Activated CD4-positive, alpha-beta T cell treated with anti-CD3 and anti-CD28 coated beads, Interleukin-2, amount 50 U/mL, for 24 hours (primary cell): ENCODE measurements around the gene SND1.

Experiments used
- DNase-seq, 2 donors: peaks; one replicate each; pipeline ENCODE4 v3.0.0-alpha.2; 2020; ENCODE audit warnings: low read depth in 1 of 2, low spot score in 1 of 2

The SND1 gene

DNA sequence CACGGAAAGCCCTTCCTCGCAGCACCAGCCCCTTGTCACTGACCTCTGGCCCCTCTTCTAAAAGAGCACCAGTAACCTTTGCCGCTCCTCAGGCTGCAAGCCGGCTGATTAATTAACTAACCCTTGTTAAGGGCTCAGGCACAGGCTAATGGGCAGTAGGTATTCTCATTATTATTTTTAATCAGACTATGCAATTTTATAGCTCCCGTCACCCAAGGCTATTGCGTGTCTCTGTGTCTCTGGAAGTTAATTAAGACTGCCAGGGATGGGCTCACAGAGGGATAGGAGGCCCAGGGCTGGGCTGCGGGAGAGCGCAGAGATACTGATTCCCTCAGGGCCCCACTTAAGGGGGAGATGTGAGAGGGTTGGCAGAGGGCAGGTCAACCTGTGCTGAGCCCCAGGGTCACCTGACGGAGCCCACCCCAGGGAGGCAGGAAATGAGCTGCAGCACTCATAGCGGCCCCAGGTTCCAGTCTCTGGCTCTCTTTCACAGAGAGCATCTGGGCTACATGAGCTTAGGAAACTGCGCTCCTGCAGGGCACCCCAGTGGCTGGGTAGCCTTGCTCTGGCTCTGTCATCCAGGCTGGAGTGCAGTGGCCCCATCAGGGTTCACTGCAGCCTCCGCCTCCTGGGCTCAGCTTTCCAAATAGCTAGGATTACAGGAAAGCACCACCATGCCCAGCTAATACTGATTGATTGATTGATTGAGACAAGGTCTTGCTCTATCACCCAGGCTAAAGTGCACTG, 471.5 kb downstream of the SND1 start:
- no peak for DNase-seq

DNA sequence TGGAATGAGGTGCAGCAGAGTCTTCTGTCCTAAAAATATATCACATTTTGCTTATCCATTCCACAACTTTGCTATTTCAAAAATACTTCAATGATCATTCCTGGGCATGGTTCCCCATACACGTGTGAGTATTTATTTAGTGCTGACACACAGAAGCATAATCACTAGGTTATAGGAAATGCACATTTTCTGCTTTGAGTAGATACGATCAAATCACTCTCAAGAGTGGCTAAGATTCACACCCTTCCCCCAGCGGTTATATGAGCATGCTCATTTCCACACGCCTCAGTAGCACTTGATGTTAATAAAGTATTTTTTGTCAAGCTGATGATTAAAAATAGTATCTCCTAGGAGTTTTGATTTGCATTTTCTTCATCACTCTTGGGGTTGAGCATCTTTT, 472.8 kb downstream of the SND1 start:
- no peak for DNase-seq

DNA sequence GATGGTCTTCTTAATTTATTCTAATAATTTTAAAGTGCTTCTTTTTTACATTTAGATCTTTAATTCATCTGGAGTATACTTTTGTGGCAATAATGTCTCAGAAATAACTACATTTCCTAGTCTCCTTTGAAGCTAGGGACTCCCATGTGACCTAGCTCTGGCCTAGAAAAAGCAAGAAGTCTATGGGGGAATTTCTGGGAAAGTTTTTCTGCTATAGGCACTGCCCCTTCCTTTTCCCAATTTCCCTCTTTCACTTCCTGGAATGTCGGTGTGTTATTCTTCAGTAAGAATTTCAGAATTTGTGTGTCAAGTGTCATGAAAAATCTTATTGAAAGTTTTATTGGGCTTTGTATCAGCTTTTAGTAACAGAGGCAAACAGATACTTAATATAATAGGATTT, 473.8 kb downstream of the SND1 start:
- DNase-seq = no peak

- no peak for DNase-seq
Observed at GRCh38 chr7:128128401-128128800, 476.4 kb downstream of the SND1 start.

GRCh38 chr7:128129224-128129864, 477.4 kb downstream of the SND1 start:
- no peak for DNase-seq

DNA sequence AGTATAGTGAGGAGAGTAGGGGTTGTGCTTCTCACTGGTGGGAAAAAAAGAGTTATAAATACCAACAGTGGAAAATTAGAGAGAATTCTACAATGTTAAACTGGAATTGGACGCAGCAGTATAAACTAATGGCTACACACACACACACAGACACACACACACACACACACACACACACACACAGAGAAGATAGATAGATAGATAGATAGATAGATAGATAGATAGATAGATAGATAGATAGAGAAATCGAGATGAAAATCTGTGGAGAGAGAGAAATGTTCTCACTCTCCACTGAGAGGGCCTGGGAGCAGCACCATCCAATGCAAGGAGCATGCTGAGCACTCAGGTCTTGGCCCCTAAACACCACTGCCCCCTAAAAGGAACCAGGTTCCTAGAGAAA, 479.1 kb downstream of the SND1 start:
- no peak for DNase-seq

- no peak for DNase-seq
Observed at GRCh38 chr7:128131731-128132130, 479.7 kb downstream of the SND1 start.

- DNase-seq = no peak
Observed at GRCh38 chr7:128132426-128133069, 480.6 kb downstream of the SND1 start.

DNA sequence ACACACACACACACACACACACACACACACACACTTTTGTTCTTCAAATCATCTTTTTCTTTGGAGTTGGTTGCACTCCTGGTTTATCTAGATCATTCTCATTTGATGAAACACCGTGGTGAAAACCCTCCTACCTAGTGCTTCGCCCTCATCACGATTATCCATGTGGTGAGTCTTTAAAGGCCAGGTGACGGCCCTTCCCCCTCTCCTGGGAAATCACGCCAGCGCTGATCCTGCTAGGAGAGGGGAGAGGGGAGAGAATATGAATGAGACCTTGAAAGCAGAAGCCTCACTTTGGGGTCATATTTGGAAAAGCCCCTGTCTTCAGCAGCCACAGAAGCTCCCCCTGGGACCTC, 483.1 kb downstream of the SND1 start:
- no peak for DNase-seq

GRCh38 chr7:128135515-128136214, 483.7 kb downstream of the SND1 start:
- DNase-seq = peak; percentile 51 to 65

DNA sequence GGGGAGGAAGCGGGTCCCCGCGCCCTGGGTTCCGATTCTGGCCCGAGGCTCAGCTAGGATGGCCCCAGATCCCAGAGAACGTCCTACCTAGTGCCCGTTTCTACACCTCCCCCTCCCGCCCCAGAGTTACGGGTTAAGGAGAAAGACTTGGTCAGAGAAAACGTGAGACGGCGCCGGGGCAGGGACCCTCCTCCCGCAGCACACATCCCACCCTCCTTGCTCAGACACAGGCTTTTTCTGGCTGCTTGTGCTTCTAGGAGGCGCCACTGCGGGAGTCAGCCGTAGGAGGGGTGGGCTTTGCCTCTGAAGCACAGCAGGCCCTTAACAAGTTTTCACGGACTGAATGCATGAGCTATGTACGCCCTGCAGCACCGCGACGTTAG, 484.2 kb downstream of the SND1 start:
- DNase-seq = no peak

GRCh38 chr7:128137181-128137580, 485.2 kb downstream of the SND1 start:
- DNase-seq = no peak

DNA sequence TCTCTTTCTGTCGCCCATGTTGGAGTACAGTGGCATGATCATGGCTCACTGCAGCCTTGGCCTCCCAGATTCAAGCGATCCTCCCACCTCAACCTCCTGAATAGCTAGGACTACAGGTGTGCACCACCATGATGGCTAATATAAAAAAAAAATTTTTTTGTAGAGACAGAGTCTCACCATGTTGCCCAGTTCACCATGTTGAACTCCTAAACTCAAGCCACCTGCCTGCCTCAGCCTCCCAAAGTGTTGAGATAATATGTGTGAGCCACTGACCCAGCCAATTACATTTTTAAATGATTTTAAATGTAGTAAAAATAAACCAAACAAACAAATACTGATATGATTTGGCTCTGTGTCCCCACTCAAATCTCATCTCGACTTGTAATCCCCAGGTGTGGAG, 487.4 kb downstream of the SND1 start:
- DNase-seq = no peak

DNA sequence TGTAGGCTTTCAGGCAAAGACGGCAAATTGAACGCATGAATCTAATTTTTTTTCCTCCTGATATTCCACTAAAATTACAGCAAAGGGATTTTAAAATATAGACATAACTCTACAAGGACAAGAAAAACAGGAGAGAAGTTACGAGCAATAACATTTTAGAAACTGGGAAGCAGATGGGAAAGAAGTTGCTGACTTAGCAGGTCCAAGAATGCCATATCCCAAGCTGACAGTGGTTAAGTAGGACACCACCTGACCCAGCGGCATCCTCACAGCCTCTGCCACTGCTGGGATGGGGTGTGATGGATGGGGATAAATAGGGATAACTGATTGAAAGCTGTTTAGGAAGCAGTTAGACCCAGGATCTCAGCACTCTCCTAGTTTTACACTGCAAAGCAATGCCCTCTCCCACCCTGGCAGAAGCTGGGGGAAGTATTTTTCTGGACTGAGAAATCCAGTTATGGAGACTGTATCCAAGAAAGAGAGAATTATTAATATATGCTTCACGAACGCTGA, 489.7 kb downstream of the SND1 start:
- no peak for DNase-seq
